Measurements from ENCODE around the gene PICK1.

DNA sequence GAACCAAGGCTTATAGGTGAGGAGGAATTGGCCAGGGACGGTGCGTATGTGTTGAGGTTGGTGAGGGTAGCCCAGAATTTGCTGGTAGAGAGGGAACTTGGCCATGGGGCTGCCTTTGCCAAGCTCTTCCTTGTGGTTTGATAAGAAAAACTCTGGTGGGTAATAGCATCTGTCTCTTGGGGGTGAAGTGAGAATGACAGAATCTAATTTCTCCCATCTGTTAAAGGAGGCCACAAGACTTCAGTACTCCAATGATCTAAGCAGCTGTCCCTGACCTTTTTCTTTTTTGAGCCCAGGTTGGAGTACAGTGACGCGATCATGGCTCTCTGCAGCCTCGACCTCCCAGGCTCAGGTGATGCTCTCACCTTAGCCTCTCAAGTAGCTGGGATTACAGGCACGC is 36.0 kb upstream of the PICK1 start:
- TF ChIP-seq, protein P1, sequence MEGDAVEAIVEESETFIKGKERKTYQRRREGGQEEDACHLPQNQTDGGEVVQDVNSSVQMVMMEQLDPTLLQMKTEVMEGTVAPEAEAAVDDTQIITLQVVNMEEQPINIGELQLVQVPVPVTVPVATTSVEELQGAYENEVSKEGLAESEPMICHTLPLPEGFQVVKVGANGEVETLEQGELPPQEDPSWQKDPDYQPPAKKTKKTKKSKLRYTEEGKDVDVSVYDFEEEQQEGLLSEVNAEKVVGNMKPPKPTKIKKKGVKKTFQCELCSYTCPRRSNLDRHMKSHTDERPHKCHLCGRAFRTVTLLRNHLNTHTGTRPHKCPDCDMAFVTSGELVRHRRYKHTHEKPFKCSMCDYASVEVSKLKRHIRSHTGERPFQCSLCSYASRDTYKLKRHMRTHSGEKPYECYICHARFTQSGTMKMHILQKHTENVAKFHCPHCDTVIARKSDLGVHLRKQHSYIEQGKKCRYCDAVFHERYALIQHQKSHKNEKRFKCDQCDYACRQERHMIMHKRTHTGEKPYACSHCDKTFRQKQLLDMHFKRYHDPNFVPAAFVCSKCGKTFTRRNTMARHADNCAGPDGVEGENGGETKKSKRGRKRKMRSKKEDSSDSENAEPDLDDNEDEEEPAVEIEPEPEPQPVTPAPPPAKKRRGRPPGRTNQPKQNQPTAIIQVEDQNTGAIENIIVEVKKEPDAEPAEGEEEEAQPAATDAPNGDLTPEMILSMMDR (conservative IDR thresholded peaks at IDR 0.05; ENCODE audit: low read length): no peak
- TF ChIP-seq EZH2phosphoT487 (IDR thresholded peaks at IDR 0.05; ENCODE audit: borderline replicate concordance, low read depth, low read length): no peak

Measured in OCI-LY7 (cell line).